ENCODE results near the gene CCL25. TPM values are rescaled to one million over a fixed set of nuclear protein-coding genes. Genes with fewer than 3 reads are reported as not detected.

CCL25 gene
- total RNA-seq, 1 experiment from 2014 or later, result not detected

DNA sequence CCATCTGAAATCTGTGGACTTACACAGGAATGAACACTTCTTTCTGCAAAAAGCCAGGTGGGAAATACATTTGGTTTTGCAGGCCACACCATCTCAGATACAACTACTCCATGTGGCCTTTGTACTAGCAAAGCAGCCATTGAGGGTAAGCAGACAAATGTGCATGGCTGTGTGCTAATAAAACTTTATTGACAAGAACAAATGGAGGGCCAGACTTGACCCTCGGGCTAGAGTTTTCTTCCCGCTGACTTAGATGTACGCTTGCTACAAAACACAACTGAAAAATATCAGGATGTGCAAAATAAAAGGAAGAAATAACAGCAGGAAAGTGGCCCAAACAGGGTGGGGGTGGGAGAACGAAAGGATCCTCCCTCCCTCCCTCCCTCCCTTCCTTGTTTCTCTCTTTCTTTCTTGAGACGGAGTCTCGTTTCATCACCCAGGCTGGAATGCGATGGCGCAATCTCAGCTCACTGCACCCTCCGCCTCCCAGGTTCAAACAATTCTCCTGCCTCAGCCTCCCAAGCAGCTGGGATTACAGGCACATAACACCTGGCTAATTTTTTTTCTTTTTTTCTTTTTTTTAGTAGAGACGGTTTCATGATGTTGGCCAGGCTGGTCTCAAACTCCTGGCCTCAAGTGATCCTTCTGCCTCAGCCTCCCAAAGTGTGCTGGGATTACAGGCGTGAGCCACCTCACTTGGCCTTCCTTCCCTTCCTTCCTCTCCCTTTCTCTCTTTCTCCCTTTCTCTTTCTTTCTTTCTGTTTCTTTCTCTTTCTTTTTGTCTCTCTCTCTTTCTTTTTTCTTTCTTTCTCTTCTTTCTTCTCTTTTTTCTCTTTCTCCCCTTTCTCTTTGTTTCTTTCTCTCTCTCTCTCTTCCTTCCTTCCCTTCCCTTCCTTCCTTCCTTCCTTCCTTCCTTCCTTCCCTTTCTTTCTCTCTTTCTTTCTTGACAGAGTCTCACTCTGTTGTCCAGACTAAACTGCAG is 29.3 kb downstream of the CCL25 start:
- H3K4me3 ChIP-seq (ENCODE audit: low read depth, low read length), result no peak overlapping the region
- Mint-ChIP-seq H3K9me3 (ENCODE audit: unreplicated experiment) (no peaks in the 10 kb centered on the region), H3K4me1 (ENCODE audit: low read depth, unreplicated experiment) (peaks cover 14% of the 10 kb centered on the region), H3K27ac (ENCODE audit: unreplicated experiment) (peak overlapping the region; percentile 77), H3K36me3 (ENCODE audit: insufficient read depth, unreplicated experiment) (no peaks in the 10 kb centered on the region), H3K27me3 (ENCODE audit: insufficient read depth, unreplicated experiment) (no peaks in the 10 kb centered on the region), H3K4me3 (ENCODE audit: unreplicated experiment) (no peak overlapping the region)
- peak; percentile 76 to 82 for DNase-seq
- peaks cover 21% of the 10 kb centered on the region for H3K4me1 ChIP-seq
- TF ChIP-seq, protein P1, sequence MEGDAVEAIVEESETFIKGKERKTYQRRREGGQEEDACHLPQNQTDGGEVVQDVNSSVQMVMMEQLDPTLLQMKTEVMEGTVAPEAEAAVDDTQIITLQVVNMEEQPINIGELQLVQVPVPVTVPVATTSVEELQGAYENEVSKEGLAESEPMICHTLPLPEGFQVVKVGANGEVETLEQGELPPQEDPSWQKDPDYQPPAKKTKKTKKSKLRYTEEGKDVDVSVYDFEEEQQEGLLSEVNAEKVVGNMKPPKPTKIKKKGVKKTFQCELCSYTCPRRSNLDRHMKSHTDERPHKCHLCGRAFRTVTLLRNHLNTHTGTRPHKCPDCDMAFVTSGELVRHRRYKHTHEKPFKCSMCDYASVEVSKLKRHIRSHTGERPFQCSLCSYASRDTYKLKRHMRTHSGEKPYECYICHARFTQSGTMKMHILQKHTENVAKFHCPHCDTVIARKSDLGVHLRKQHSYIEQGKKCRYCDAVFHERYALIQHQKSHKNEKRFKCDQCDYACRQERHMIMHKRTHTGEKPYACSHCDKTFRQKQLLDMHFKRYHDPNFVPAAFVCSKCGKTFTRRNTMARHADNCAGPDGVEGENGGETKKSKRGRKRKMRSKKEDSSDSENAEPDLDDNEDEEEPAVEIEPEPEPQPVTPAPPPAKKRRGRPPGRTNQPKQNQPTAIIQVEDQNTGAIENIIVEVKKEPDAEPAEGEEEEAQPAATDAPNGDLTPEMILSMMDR (IDR thresholded peaks at IDR 0.05; ENCODE audit: insufficient read depth in 1 of 2, low read depth in 1 of 2, low read length in 1 of 2, severe bottlenecking in 1 of 2, unreplicated experiment in 1 of 2), result no peak
- no peaks in the 10 kb centered on the region; the same call in 1 of the 2 replicates for H3K9me3 ChIP-seq
- no TSS peak for BruUV-seq (replicated peaks)
- H3K27me3 ChIP-seq (replicated peaks; ENCODE audit: control insufficient read depth, insufficient read depth, low read length), result no peaks in the 10 kb centered on the region
- intact Hi-C loops (cut with micrococcal nuclease; ENCODE audit: unreplicated experiment), result no loop called here
- ChIA-PET POLR2A (no interaction called here), CTCF (no interaction called here)
- no peaks in the 10 kb centered on the region for H3K36me3 ChIP-seq (ENCODE audit: control insufficient read depth, insufficient read depth, low read length)

DNA sequence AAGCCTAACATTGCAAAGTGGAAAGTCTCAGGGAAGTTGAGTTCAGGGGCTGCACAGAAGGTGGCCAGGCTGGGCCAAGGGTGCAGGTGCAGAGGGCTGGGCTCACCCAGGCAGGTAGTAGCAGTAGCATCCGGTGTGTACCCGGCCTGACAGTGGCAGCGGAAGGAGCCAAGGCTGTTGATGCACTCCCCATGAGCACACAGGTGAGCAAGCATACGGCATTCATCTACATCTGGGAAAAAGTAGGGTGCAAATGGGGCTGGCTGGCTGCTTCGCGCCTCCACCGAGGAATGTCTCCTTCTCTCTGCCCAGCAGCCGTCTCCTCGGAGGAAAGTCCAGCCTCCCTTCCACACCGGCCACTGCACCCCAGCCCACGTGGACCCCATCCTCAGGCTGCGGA is 30.6 kb downstream of the CCL25 start:
- TF ChIP-seq, protein P1 (IDR thresholded peaks at IDR 0.05; ENCODE audit: insufficient read depth in 1 of 2, low read depth in 1 of 2, low read length in 1 of 2, severe bottlenecking in 1 of 2, unreplicated experiment in 1 of 2), result no peak
- no peaks in the 10 kb centered on the region; the same call in 1 of the 2 replicates for H3K9me3 ChIP-seq
- H3K27me3 Mint-ChIP-seq (ENCODE audit: insufficient read depth, unreplicated experiment), result no peaks in the 10 kb centered on the region
- DNase-seq, result no peak
- H3K4me1 Mint-ChIP-seq (ENCODE audit: low read depth, unreplicated experiment), result peaks cover 14% of the 10 kb centered on the region
- H3K4me3 ChIP-seq (ENCODE audit: low read depth, low read length), result no peak overlapping the region
- BruUV-seq (replicated peaks), result no TSS peak
- H3K27ac Mint-ChIP-seq (ENCODE audit: unreplicated experiment), result peak overlapping the region; percentile 77
- H3K9me3 Mint-ChIP-seq (ENCODE audit: unreplicated experiment), result no peaks in the 10 kb centered on the region
- no peaks in the 10 kb centered on the region for H3K36me3 ChIP-seq (ENCODE audit: control insufficient read depth, insufficient read depth, low read length)
- intact Hi-C loops (cut with micrococcal nuclease; ENCODE audit: unreplicated experiment), result no loop called here
- CTCF ChIA-PET, result no interaction called here
- POLR2A ChIA-PET, result no interaction called here
- H3K4me1 ChIP-seq, result peaks cover 21% of the 10 kb centered on the region
- H3K27me3 ChIP-seq (replicated peaks; ENCODE audit: control insufficient read depth, insufficient read depth, low read length), result no peaks in the 10 kb centered on the region
- no peaks in the 10 kb centered on the region for H3K36me3 Mint-ChIP-seq (ENCODE audit: insufficient read depth, unreplicated experiment)
- no peak overlapping the region for H3K4me3 Mint-ChIP-seq (ENCODE audit: unreplicated experiment)

- Mint-ChIP-seq H3K27ac (ENCODE audit: unreplicated experiment) (peak overlapping the region; percentile 26), H3K36me3 (ENCODE audit: insufficient read depth, unreplicated experiment) (no peaks in the 10 kb centered on the region)
- H3K4me1 ChIP-seq, result peaks cover 21% of the 10 kb centered on the region
Measured at GRCh38 chr19:8084152-8084551, 31.6 kb downstream of the CCL25 start.

More at GRCh38 chr19:8084152-8084551, 31.6 kb downstream of the CCL25 start:
- H3K4me3 Mint-ChIP-seq (ENCODE audit: unreplicated experiment), result no peak overlapping the region
- POLR2A ChIA-PET, result no interaction called here
- H3K9me3 ChIP-seq, result no peaks in the 10 kb centered on the region; the same call in 1 of the 2 replicates
- TF ChIP-seq, protein P1 (IDR thresholded peaks at IDR 0.05; ENCODE audit: insufficient read depth in 1 of 2, low read depth in 1 of 2, low read length in 1 of 2, severe bottlenecking in 1 of 2, unreplicated experiment in 1 of 2), result no peak
- no peaks in the 10 kb centered on the region for H3K27me3 Mint-ChIP-seq (ENCODE audit: insufficient read depth, unreplicated experiment)
- H3K4me1 Mint-ChIP-seq (ENCODE audit: low read depth, unreplicated experiment), result peaks cover 14% of the 10 kb centered on the region
- BruUV-seq (replicated peaks), result no TSS peak
- H3K4me3 ChIP-seq (ENCODE audit: low read depth, low read length), result no peak overlapping the region
- H3K9me3 Mint-ChIP-seq (ENCODE audit: unreplicated experiment), result no peaks in the 10 kb centered on the region
- no peak for DNase-seq
- CTCF ChIA-PET, result no interaction called here
- no peaks in the 10 kb centered on the region; the same call in 1 of the 2 replicates for H3K36me3 ChIP-seq (ENCODE audit: control insufficient read depth, insufficient read depth, low read length)
- no peaks in the 10 kb centered on the region for H3K27me3 ChIP-seq (replicated peaks; ENCODE audit: control insufficient read depth, insufficient read depth, low read length)
- intact Hi-C loops (cut with micrococcal nuclease; ENCODE audit: unreplicated experiment), result no loop called here

Measured in Caco-2 (cell line).